Stimulated activated CD4-positive, alpha-beta T cell treated with anti-CD3 and anti-CD28 coated beads, Interleukin-1b, Interleukin-23, amount 100 ng/mL, for 48 hours (primary cell): ENCODE data around the gene COMP.

Experiments used
- DNase-seq: peaks from one replicate; pipeline ENCODE4 v3.0.0-alpha.2; 2020

Gene COMP

GRCh38 chr19:18782559-18783225 lies 8.4 kb downstream of the COMP start:
- DNase-seq: no peak

GRCh38 chr19:18781885-18782527 lies 9.1 kb downstream of the COMP start:
- no peak for DNase-seq

GRCh38 chr19:18781047-18781600 lies 10.0 kb downstream of the COMP start:
- DNase-seq: no peak

GRCh38 chr19:18780631-18781030 lies 10.5 kb downstream of the COMP start:
- DNase-seq: no peak

GRCh38 chr19:18780081-18780480 lies 11.0 kb downstream of the COMP start:
- DNase-seq: no peak

- DNase-seq: no peak
Observed at GRCh38 chr19:18778826-18779495, 12.1 kb downstream of the COMP start.

GRCh38 chr19:18778076-18778389 lies 13.1 kb downstream of the COMP start:
- no peak for DNase-seq

- no peak for DNase-seq
Observed at GRCh38 chr19:18777301-18778075, 13.6 kb downstream of the COMP start.

GRCh38 chr19:18776736-18777135 lies 14.4 kb downstream of the COMP start:
- no peak for DNase-seq

GRCh38 chr19:18776288-18776594 lies 14.9 kb downstream of the COMP start:
- no peak for DNase-seq

GRCh38 chr19:18775586-18776287 lies 15.4 kb downstream of the COMP start:
- no peak for DNase-seq

GRCh38 chr19:18774782-18775444 lies 16.2 kb downstream of the COMP start:
- DNase-seq: no peak

- DNase-seq: no peak
Observed at GRCh38 chr19:18774107-18774506, 17.0 kb downstream of the COMP start.

GRCh38 chr19:18773682-18774081 lies 17.4 kb downstream of the COMP start:
- no peak for DNase-seq

GRCh38 chr19:18772620-18773587 lies 18.2 kb downstream of the COMP start:
- DNase-seq: no peak

GRCh38 chr19:18771328-18772242 lies 19.5 kb downstream of the COMP start:
- no peak for DNase-seq

GRCh38 chr19:18770663-18771327 lies 20.3 kb downstream of the COMP start:
- DNase-seq: no peak

GRCh38 chr19:18769989-18770528 lies 21.0 kb downstream of the COMP start:
- no peak for DNase-seq
